ENCODE data around the gene WFS1. TPM values are rescaled to one million over a fixed set of nuclear protein-coding genes. Genes with fewer than 3 reads are reported as not detected.

The WFS1 gene
- total RNA-seq, 1 experiment from 2014 or later = 21.5 TPM

DNA sequence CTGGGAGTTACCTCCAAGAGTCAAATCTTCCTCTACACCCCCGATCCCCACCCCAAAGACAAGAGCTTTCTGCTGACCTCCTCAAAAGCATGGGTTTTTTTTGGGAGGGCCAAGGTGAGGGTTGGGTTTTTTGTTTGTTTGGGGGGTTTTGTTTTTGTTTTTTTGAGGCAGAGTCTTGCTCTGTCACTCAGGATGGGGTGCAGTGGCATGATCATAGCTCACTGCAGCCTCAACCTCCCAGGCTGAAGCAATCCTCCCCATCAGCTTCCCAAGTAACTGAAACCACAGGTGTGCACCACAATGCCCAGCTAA is 18.7 kb upstream of the WFS1 start:
- no peaks in the 10 kb centered on the region for H3K79me2 ChIP-seq (ENCODE audit: insufficient read depth, low read length)
- ChIA-PET RAD21 (ENCODE audit: low non-redundant PET in 1 of 2, low total read pairs in 2 of 2, uncharacterized antibody in 2 of 2, unreplicated experiment in 2 of 2) (interaction anchor here (0.6 to 3.7 kb wide), 9 partner anchors 11 to 295 kb away, joined by 3 to 26 read pairs (median 6); no protein-coding TSS in a partner anchor), POLR2A (no interaction called here), CTCF (interaction anchor here (0.6 to 7.5 kb wide), 22 partner anchors 9 to 657 kb away, joined by 3 to 201 read pairs (median 4); partner anchors contain the start of genes MAN2B2 and WFS1)
- no peaks in the 10 kb centered on the region for H3K9me2 ChIP-seq (ENCODE audit: insufficient read depth)
- DNase-seq (ENCODE audit: low read depth, low spot score) = no peak
- no peaks in the 10 kb centered on the region for H3K9me3 ChIP-seq (ENCODE audit: control insufficient read depth in 1 of 2, insufficient read depth in 1 of 2, low read depth in 1 of 2, low read length in 2 of 2)
- intact Hi-C loops (cut with micrococcal nuclease) = loop anchor here (1.0 kb wide), 4 partner anchors 76 to 295 kb away; no protein-coding TSS in a partner anchor
- BruUV-seq (replicated peaks) = no TSS peak
- no peak overlapping the region for H2AFZ ChIP-seq (ENCODE audit: low read depth, low read length, poor library complexity, severe bottlenecking)
- no peak overlapping the region for H3K9ac ChIP-seq (ENCODE audit: low read length)
- H4K20me1 ChIP-seq (ENCODE audit: insufficient read depth) = no peaks in the 10 kb centered on the region
- H3K27ac ChIP-seq (ENCODE audit: low read depth, low read length) = no peak overlapping the region
- H3K4me2 ChIP-seq (ENCODE audit: low read length) = peak overlapping the region; percentile 77
- no peaks in the 10 kb centered on the region for H3K27me3 ChIP-seq (ENCODE audit: insufficient read depth, low read length)
- H3K4me1 ChIP-seq (ENCODE audit: control insufficient read depth in 1 of 2, insufficient read depth in 2 of 2, low read length in 2 of 2) = peaks cover 3 to 6% of the 10 kb centered on the region in 2 experiments; a peak in 3 of 4 replicates
- TF ChIP-seq ZFX (IDR thresholded peaks at IDR 0.05) (no peak), MAX (IDR thresholded peaks at IDR 0.05) (no peak), CEBPB (IDR thresholded peaks at IDR 0.05; ENCODE audit: low read depth) (no peak), RAD21 (IDR thresholded peaks at IDR 0.05; ENCODE audit: low read depth) (no peak), CBX3 (IDR thresholded peaks at IDR 0.05; ENCODE audit: low read depth) (no peak), SRF (IDR thresholded peaks at IDR 0.05; ENCODE audit: low read depth) (no peak), SP1 (IDR thresholded peaks at IDR 0.05; ENCODE audit: low read depth) (no peak), SIN3A (IDR thresholded peaks at IDR 0.05; ENCODE audit: low read depth) (no peak), FOSL1 (IDR thresholded peaks at IDR 0.05; ENCODE audit: low read depth) (no peak), ATF3 (IDR thresholded peaks at IDR 0.05) (no peak), EZH2phosphoT487 (IDR thresholded peaks at IDR 0.05; ENCODE audit: borderline replicate concordance) (no peak)
- no peak for ATAC-seq
- no peak overlapping the region for H3K4me3 ChIP-seq (replicated peaks in 1 of 2; ENCODE audit: low read depth in 1 of 2, low read length in 2 of 2)
- no peaks in the 10 kb centered on the region for H3K36me3 ChIP-seq (ENCODE audit: control insufficient read depth in 1 of 2, insufficient read depth in 2 of 2, low read length in 2 of 2)

GRCh38 chr4:6251365-6251764 is 18.3 kb upstream of the WFS1 start:
- H3K4me2 ChIP-seq (ENCODE audit: low read length) = no peak overlapping the region
- H3K27ac ChIP-seq (ENCODE audit: low read depth, low read length) = no peak overlapping the region
- H3K4me1 ChIP-seq (ENCODE audit: control insufficient read depth in 1 of 2, insufficient read depth in 2 of 2, low read length in 2 of 2) = peaks cover 3 to 6% of the 10 kb centered on the region in 2 experiments; a peak in 3 of 4 replicates
- ATAC-seq = no peak
- TF ChIP-seq RAD21 (IDR thresholded peaks at IDR 0.05; ENCODE audit: low read depth) (no peak), FOSL1 (IDR thresholded peaks at IDR 0.05; ENCODE audit: low read depth) (no peak), MAX (IDR thresholded peaks at IDR 0.05) (no peak)
- POLR2A ChIA-PET = no interaction called here
- RAD21 ChIA-PET (ENCODE audit: low non-redundant PET in 1 of 2, low total read pairs in 2 of 2, uncharacterized antibody in 2 of 2, unreplicated experiment in 2 of 2) = interaction anchor here (0.6 to 3.7 kb wide), 9 partner anchors 11 to 294 kb away, joined by 3 to 26 read pairs (median 6); no protein-coding TSS in a partner anchor
- no peaks in the 10 kb centered on the region for H3K36me3 ChIP-seq (ENCODE audit: control insufficient read depth in 1 of 2, insufficient read depth in 2 of 2, low read length in 2 of 2)
- no peaks in the 10 kb centered on the region for H3K27me3 ChIP-seq (ENCODE audit: insufficient read depth, low read length)
- BruUV-seq (replicated peaks) = no TSS peak
- CTCF ChIA-PET = interaction anchor here (0.6 to 7.5 kb wide), 21 partner anchors 8 to 657 kb away, joined by 3 to 201 read pairs (median 4); partner anchors contain the start of genes MAN2B2 and WFS1
- H3K9me2 ChIP-seq (ENCODE audit: insufficient read depth) = no peaks in the 10 kb centered on the region
- DNase-seq (ENCODE audit: low read depth, low spot score) = no peak
- no peaks in the 10 kb centered on the region for H3K79me2 ChIP-seq (ENCODE audit: insufficient read depth, low read length)
- H4K20me1 ChIP-seq (ENCODE audit: insufficient read depth) = no peaks in the 10 kb centered on the region
- no peaks in the 10 kb centered on the region for H3K9me3 ChIP-seq (ENCODE audit: control insufficient read depth in 1 of 2, insufficient read depth in 1 of 2, low read depth in 1 of 2, low read length in 2 of 2)
- H3K9ac ChIP-seq (ENCODE audit: low read length) = no peak overlapping the region
- no peak overlapping the region for H2AFZ ChIP-seq (ENCODE audit: low read depth, low read length, poor library complexity, severe bottlenecking)
- no peak overlapping the region for H3K4me3 ChIP-seq (replicated peaks in 1 of 2; ENCODE audit: low read depth in 1 of 2, low read length in 2 of 2)
- intact Hi-C loops (cut with micrococcal nuclease) = no loop called here

Data from HCT116 (cell line).